Hepatocyte (in vitro differentiated cells): ENCODE results near the gene KIRREL3. TPM values are rescaled to one million over a fixed set of nuclear protein-coding genes. Genes with fewer than 3 reads are reported as not detected.

ENCODE experiments used
- DNase-seq: peaks from one replicate; pipeline ENCODE4 v3.0.0-alpha.2; 2016; ENCODE audit warnings: low spot score
- H2AFZ ChIP-seq: fragments of 200-600 bp; sonication (generic); 2 replicates; pipeline ENCODE4 v1.6.0; 2016; ENCODE audit warnings: antibody characterized with exemption, mild to moderate bottlenecking
- H3K27ac ChIP-seq: fragments of 200-600 bp; sonication (generic); 2 replicates; pipeline ENCODE4 v1.5.1; 2016; ENCODE audit warnings: mild to moderate bottlenecking
- H3K27me3 ChIP-seq: fragments of 200-600 bp; sonication (generic); 2 replicates; pipeline ENCODE4 v1.6.1; 2016
- H3K36me3 ChIP-seq: fragments of 200-600 bp; sonication (generic); replicated peaks from 2 replicates; pipeline ENCODE4 v1.5.1; 2016; ENCODE audit warnings: low read depth; ENCODE audit not compliant: insufficient read depth
- H3K4me1 ChIP-seq: fragments of 200-600 bp; sonication (generic); 2 replicates; pipeline ENCODE4 v1.5.1; 2016; ENCODE audit warnings: mild to moderate bottlenecking, moderate library complexity; ENCODE audit not compliant: insufficient read depth
- H3K4me2 ChIP-seq: fragments of 200-600 bp; sonication (generic); 2 replicates; pipeline ENCODE4 v1.6.0; 2016
- H3K4me3 ChIP-seq: fragments of 200-600 bp; sonication (generic); 2 replicates; pipeline ENCODE4 v1.5.1; 2016; ENCODE audit warnings: mild to moderate bottlenecking
- H3K79me2 ChIP-seq: fragments of 200-600 bp; sonication (generic); 2 replicates; pipeline ENCODE4 v1.6.0; 2017; ENCODE audit warnings: mild to moderate bottlenecking
- H3K9me2 ChIP-seq: fragments of 200-600 bp; sonication (generic); replicated peaks from 2 replicates; pipeline ENCODE4 v1.6.0; 2017; ENCODE audit warnings: mild to moderate bottlenecking; ENCODE audit not compliant: insufficient read depth
- H3K9me3 ChIP-seq: fragments of 200-600 bp; sonication (generic); 2 replicates; pipeline ENCODE4 v1.5.1; 2016; ENCODE audit warnings: low read depth, mild to moderate bottlenecking
- H4K20me1 ChIP-seq: fragments of 200-600 bp; sonication (generic); 2 replicates; pipeline ENCODE4 v1.6.0; 2016; ENCODE audit warnings: mild to moderate bottlenecking; ENCODE audit not compliant: insufficient read depth, poor library complexity, severe bottlenecking
- CTCF ChIP-seq: fragments of 200-600 bp; sonication (generic); IDR thresholded peaks from 2 replicates; pipeline ENCODE4 v1.5.1; 2016; ENCODE audit warnings: antibody characterized with exemption, mild to moderate bottlenecking; ENCODE audit not compliant: poor library complexity
- EZH2 ChIP-seq: fragments of 200-600 bp; sonication (generic); IDR thresholded peaks from 2 replicates; pipeline ENCODE4 v1.6.1; 2016; ENCODE audit warnings: antibody characterized with exemption, mild to moderate bottlenecking, borderline replicate concordance
- EZH2phosphoT487 ChIP-seq: fragments of 200-600 bp; sonication (generic); IDR thresholded peaks from one replicate; pipeline ENCODE4 v1.6.1; 2018; ENCODE audit warnings: antibody characterized with exemption, mild to moderate bottlenecking, low read depth, moderate library complexity; ENCODE audit not compliant: unreplicated experiment, severe bottlenecking
- WGBS: methylation state at CpG from one replicate; pipeline ENCODE4 v1.1.6; 2016; ENCODE audit warnings: low lambda C conversion rate; ENCODE audit errors: missing lambda C conversion rate; 5-methylcytosine and 5-hydroxymethylcytosine counted together
- polyA plus RNA-seq: library from polyadenylated mRNA; unstranded; fragments of >200 nt; fragmentation: Nextera tagmentation; extraction: Ambion mirVana; gene quantifications from 2 replicates; pipeline ENCODE4 v1.2.1, GENCODE V29; 2016
- total RNA-seq: library from RNA; depleted of rRNA; stranded (reverse); fragments of >200 nt; gene quantifications from 2 replicates; pipeline ENCODE4 v1.2.3, GENCODE V29; 2014

Gene KIRREL3
- total and polyA plus RNA-seq, 2 experiments from 2014 or later = 0.33 to 0.86 TPM

GRCh38 chr11:126744699-126745098 is 255.9 kb downstream of the KIRREL3 start:
- Histone ChIP-seq H4K20me1 (no peaks in the 10 kb centered on the region), H3K4me1 (no peaks in the 10 kb centered on the region), H3K4me2 (no peak overlapping the region), H3K9me2 (no peaks in the 10 kb centered on the region), H3K4me3 (no peak overlapping the region), H3K79me2 (no peaks in the 10 kb centered on the region), H3K36me3 (no peaks in the 10 kb centered on the region), H3K27ac (no peak overlapping the region), H3K27me3 (peaks cover 26% of the 10 kb centered on the region), H3K9me3 (no peaks in the 10 kb centered on the region), H2AFZ (no peak overlapping the region)
- TF ChIP-seq EZH2phosphoT487 (no peak), CTCF (no peak), EZH2 (no peak)
- 88% methylated on average over 4 of the region's 4 CpGs for WGBS
- no peak for DNase-seq

GRCh38 chr11:126743628-126744027 is 256.9 kb downstream of the KIRREL3 start:
- H3K9me2 ChIP-seq = no peaks in the 10 kb centered on the region
- H3K4me1 ChIP-seq = no peaks in the 10 kb centered on the region
- no peak overlapping the region for H3K27ac ChIP-seq
- H3K4me3 ChIP-seq = no peak overlapping the region
- peaks cover 29% of the 10 kb centered on the region for H3K27me3 ChIP-seq
- no peak overlapping the region for H2AFZ ChIP-seq
- TF ChIP-seq CTCF (no peak), EZH2 (no peak), EZH2phosphoT487 (no peak)
- H3K79me2 ChIP-seq = no peaks in the 10 kb centered on the region
- no peaks in the 10 kb centered on the region for H3K36me3 ChIP-seq
- DNase-seq = no peak
- H3K9me3 ChIP-seq = no peaks in the 10 kb centered on the region
- no peak overlapping the region for H3K4me2 ChIP-seq
- WGBS = 62% methylated on average over 2 of the region's 2 CpGs
- no peaks in the 10 kb centered on the region for H4K20me1 ChIP-seq

DNA sequence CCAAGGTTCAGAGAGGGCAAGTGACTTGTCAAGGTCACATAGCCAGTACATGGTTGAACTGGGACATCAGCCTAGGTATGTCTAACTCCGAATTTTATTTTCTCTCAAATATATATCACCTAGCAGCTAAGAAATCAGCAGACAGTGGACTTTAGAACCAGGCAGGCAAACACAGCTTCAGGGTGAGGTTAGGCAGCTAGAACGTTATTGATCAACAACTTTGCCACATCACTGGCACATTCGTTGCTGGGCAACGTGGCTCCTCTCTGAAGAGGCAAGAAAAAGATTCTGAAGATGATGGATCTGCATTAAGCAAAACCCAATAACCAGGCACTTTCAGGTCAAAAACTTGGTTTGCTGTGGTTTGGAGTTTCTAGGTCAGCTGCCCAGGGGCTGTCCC is 258.0 kb downstream of the KIRREL3 start:
- no peak for DNase-seq
- no peak overlapping the region for H3K27ac ChIP-seq
- 70% methylated on average over 4 of the region's 4 CpGs for WGBS
- no peak overlapping the region for H3K4me3 ChIP-seq
- no peaks in the 10 kb centered on the region for H3K4me1 ChIP-seq
- H3K9me3 ChIP-seq = no peaks in the 10 kb centered on the region
- no peaks in the 10 kb centered on the region for H3K79me2 ChIP-seq
- no peak for TF ChIP-seq EZH2
- TF ChIP-seq EZH2phosphoT487 = no peak
- TF ChIP-seq CTCF = no peak
- H4K20me1 ChIP-seq = no peaks in the 10 kb centered on the region
- H3K4me2 ChIP-seq = no peak overlapping the region
- H3K27me3 ChIP-seq = peaks cover 31% of the 10 kb centered on the region
- no peaks in the 10 kb centered on the region for H3K9me2 ChIP-seq
- H3K36me3 ChIP-seq = no peaks in the 10 kb centered on the region
- H2AFZ ChIP-seq = no peak overlapping the region

DNA sequence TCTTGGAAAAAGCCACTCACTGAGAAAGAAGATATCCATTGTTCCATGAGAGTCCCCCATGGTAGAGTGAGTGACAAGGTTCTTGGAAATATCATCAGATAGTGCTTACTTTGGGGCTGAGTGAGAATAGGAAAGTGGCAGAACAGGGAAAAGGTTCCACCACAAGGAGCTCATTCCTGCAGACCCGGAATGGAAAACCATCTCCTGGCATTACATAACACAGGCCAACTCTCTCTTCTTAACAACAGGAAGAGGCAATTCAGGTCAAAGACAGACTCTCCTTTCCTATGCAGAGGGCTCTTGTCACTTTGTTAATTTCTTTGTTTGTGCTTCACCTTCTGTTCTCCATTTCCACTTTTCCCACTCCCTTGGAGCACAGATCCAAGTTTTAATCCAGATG is 259.7 kb downstream of the KIRREL3 start:
- Histone ChIP-seq H3K9me2 (no peaks in the 10 kb centered on the region), H3K4me3 (no peak overlapping the region), H3K27ac (no peak overlapping the region), H3K4me1 (no peaks in the 10 kb centered on the region), H3K4me2 (no peak overlapping the region), H4K20me1 (no peaks in the 10 kb centered on the region), H3K9me3 (no peaks in the 10 kb centered on the region), H3K36me3 (no peaks in the 10 kb centered on the region), H2AFZ (no peak overlapping the region), H3K27me3 (peaks cover 31% of the 10 kb centered on the region), H3K79me2 (no peaks in the 10 kb centered on the region)
- no peak for TF ChIP-seq EZH2
- no peak for TF ChIP-seq EZH2phosphoT487
- DNase-seq = no peak
- WGBS = 73% methylated on average over 1 of the region's 1 CpG
